NCI-H1694 (cell line): ENCODE measurements around the gene VANGL1.

Experiments used
- DNase-seq: peaks from one replicate; lab custom pipeline; 2025; lab: John Stamatoyannopoulos, UW

Gene VANGL1

GRCh38 chr1:115744646-115745275 lies 103.0 kb downstream of the VANGL1 start:
- DNase-seq, result no peak

GRCh38 chr1:115746021-115746690 lies 104.4 kb downstream of the VANGL1 start:
- no peak for DNase-seq
